C4-2B (cell line): Measurements from ENCODE around the gene IRF1.

Experiments used
- ZFX ChIP-seq: fragments of 450-650 bp; IDR thresholded peaks from 2 replicates; pipeline ENCODE4 v1.6.1; 2017
- TF ChIP-seq, protein P1 (sequence below): fragments of 450-650 bp; conservative IDR thresholded peaks from 2 replicates; pipeline ENCODE4 v1.5.1; 2017; ENCODE audit warnings: mild to moderate bottlenecking

DNA sequence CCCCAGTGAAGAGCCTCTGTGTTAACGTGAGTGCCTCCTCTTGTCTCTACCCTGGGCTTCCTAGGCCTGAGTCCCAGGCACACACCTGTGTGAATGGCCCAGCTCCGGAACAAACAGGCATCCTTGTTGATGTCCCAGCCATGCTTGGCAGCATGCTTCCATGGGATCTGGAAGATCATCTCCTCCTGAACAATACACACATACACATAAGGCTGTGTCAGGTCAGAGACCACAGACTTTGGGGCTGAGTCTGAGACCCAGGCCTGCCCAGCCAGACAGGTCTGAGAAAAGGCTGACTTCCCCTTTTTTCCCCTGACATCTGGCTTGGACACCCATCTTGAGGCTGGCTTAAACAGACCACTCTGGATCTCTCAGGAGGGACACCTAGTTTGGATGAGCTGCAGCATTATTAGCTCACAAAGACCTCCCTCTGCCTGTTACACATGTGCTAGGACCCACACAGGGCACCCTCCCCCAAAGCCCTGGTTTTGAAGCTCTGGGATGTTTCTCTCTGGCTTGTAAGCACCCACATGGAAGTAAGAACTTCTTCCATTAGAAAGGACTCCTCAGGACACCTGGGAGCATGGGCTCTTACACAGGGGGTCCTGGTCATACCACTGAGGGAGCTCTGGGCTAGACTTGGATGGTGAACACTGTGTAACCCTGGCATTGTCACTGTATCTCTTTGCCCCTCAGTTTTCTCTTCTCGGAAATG lies 2.6 kb downstream of the IRF1 start:
- TF ChIP-seq, protein P1, sequence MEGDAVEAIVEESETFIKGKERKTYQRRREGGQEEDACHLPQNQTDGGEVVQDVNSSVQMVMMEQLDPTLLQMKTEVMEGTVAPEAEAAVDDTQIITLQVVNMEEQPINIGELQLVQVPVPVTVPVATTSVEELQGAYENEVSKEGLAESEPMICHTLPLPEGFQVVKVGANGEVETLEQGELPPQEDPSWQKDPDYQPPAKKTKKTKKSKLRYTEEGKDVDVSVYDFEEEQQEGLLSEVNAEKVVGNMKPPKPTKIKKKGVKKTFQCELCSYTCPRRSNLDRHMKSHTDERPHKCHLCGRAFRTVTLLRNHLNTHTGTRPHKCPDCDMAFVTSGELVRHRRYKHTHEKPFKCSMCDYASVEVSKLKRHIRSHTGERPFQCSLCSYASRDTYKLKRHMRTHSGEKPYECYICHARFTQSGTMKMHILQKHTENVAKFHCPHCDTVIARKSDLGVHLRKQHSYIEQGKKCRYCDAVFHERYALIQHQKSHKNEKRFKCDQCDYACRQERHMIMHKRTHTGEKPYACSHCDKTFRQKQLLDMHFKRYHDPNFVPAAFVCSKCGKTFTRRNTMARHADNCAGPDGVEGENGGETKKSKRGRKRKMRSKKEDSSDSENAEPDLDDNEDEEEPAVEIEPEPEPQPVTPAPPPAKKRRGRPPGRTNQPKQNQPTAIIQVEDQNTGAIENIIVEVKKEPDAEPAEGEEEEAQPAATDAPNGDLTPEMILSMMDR, result no peak
- TF ChIP-seq ZFX, result no peak
